GM18511 (cell line): ENCODE results near the gene DCBLD2.
"Not testable (repeated sequence)": the region's sequence is repeated elsewhere in the genome, so short reads cannot be mapped to it uniquely, and the experiment has no call there.

Experiments used
- ATAC-seq: cut with Tn5 transposase; IDR thresholded peaks from one replicate; pipeline ENCODE4 v1.9.1; 2021; ENCODE audit warnings: mild to moderate bottlenecking, moderate library complexity; ENCODE audit not compliant: unreplicated experiment

DCBLD2 gene

DNA sequence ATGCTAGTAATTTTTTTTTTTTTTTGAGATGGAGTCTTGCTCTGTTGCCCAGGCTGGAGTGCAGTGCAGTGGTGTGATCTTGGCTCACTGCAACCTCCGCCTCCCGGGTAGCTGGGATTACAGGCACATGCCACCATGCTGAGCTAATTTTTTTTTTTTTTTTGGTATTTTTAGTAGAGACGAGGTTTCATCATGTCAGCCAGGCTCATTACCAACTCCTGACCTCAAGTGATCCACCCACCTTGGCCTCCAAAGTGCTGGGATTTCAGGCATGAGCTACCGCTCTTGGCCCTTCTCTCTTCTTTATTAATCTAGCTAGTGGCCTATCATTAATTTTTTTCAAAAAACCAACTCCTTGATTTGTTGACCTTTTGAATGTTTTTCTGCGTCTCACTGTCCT lies 70.4 kb downstream of the DCBLD2 start:
- not testable (repeated sequence) for ATAC-seq

- ATAC-seq, result no peak
These were observed 72.2 kb downstream of the DCBLD2 start for GRCh38 chr3:98829246-98829832.

DNA sequence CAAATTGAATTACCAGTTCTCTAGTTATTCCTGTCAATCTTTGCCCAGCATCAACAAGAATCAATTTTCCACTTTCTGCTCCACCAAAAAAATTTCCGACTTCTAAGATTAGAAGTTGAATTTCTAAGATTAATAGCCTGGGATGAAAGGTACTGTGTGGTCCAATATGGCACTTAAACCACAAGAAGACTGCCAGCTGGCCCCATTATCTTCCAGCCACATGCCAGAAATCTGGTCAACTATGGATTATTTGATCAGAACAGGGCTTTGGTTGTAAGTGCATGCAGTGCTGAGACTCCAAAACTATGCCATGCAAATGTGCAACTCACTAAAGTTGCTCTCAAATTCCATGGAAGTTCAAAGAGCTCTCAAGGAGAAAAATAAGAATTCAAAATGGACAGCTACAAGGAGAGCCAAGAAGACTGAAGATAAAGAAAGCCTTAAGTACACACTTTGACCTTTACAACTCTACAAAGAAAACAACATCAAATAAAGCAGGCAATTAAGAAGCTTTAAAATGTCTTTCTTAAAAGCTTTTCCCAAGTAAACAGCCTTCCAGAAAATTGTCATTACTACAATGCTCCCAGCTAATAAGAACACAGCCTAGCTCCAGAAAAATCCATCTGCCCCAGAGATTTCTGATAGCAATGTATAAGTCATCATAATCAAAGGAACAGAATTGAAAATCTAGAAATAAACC lies 74.1 kb downstream of the DCBLD2 start:
- no peak for ATAC-seq

DNA sequence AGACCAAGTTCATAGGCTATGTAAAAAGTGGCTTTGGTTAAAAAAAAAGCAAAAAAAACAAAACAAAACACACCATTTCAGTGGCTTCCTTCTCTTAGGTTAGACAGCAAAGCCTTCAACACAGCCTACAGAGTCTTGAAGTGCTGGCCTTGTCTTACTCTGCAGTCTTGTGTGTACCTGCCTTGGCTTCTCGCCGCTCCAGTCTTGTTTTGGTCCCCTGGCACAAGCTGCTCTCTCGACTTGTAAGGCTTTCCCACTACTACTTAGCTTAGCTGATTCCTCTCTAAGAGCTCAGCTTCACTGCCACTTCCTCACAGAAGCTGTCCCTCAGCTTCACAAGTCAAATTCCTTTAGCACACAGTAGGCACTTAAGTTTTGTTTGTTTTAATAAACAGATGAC lies 75.4 kb downstream of the DCBLD2 start:
- ATAC-seq, result no peak

DNA sequence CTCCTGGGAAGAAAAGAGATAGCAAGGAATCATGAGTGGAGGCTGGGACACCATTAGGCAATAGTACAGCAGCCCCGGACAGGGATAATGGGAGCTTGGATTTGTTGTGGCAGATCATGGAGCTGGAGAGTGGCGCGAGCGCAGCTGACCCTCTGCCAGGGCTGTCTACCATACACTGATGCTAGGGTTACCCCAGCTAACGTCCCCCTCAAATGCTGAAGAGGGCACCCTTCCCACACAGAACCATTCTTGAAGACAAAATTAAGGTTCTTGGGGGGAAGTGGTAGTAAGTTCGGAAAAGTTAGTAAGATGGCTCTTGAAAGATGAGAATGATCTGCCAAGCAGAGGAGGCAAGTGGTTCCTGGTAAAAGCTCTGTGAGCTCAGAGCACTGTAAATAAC lies 77.2 kb downstream of the DCBLD2 start:
- no peak for ATAC-seq

GRCh38 chr3:98823791-98824190 lies 77.7 kb downstream of the DCBLD2 start:
- ATAC-seq, result no peak

DNA sequence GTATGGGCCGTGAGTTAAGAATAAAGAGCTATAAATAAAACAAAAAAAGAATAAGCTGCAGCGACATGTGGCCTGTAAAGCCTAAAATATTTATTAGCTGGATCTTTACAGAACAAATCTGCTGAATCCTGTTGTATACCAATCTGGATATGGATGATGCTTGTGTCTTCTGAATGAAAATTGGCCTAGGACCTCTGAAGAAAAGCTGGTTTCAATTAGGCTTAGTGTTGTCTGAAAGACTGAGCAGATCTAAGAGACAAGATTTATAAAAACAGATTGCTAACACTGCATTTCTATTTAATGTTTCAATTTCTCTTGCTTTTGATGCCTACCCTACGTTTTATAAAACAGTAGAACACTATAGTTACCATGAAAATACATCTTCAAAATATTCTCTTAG lies 80.4 kb downstream of the DCBLD2 start:
- no peak for ATAC-seq

DNA sequence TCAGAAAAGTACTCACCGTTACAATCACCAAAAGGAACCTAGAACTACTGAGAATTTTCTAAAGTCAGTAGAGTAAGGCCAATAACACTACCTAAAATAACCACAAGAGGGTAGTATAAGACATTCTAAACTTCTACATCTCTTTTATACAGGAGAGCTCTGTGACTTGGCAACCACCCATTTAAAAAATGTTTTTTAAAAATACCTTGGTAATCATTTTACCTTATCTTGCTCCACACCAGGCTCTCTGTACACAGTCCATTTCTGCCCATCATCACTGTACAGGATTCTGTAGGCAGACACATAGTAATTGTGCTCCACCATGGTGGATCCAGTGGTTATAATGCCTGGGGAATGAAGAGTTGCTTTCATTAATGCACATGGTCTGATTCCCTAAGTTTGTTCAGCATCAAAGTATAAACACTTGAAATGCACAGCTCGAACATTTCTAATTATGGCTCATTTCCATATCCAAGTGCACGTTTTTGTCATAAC lies 83.9 kb downstream of the DCBLD2 start:
- peak; percentile 90 for ATAC-seq

GRCh38 chr3:98814817-98815420 lies 86.6 kb downstream of the DCBLD2 start:
- ATAC-seq, result no peak

- peak; percentile 56 for ATAC-seq
These were observed 88.6 kb downstream of the DCBLD2 start for GRCh38 chr3:98812851-98813374.

- no peak for ATAC-seq
These were observed 90.4 kb downstream of the DCBLD2 start for GRCh38 chr3:98811048-98811447.

DNA sequence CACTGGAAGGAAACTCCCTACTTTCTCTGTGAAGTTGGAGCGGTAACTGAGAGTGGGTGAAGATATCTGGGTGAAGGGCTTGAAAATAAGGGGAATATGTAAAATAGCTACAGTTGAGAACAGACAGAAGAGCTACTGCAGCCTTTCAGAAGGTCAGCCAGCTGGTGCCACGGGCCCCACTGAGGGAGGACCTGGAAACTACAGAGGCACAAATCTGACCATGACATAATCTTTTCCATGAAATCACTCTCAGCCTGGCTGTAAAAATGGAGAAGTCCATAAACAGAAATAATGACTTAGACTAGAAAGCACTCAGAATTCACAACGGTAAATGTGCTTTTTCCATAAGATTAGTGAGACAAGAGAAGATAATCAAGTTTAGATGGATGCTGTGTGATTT lies 91.9 kb downstream of the DCBLD2 start:
- ATAC-seq, result no peak

DNA sequence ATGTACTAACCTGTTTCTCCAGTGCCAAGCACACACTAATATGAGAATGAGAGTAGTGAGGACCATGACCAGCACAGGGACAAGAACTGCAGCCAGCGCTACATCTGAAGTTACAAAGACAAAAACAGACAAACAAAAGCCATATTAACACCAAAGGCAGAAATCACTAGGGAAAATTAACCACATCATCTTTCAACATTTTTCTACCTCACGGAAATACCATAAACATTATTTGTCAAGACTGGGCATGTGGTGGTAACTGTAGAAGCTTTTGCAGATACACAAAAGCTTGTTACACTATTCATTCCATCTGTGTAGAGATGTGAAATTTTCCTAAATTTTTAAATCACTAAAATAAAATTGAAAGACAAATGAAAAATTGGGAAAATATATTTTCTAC lies 93.4 kb downstream of the DCBLD2 start:
- no peak for ATAC-seq

DNA sequence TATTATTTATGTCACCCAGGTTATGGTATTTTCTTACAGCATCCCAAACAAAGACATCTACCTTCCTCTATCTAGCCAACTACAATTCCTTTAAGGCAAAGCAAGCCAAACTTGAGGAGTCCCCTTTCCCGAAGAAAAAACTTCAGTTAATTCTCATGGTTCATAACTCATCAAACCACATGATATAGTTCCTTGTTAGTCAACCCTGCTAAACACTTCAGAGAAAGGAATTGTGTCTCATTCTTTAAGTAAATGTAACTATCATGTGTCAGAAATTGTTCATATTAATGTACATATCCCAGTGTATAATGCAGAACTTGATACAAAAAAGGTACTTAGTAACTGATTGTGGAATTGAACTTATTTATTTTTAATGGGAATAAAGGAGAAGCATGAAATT lies 93.9 kb downstream of the DCBLD2 start:
- ATAC-seq, result no peak

DNA sequence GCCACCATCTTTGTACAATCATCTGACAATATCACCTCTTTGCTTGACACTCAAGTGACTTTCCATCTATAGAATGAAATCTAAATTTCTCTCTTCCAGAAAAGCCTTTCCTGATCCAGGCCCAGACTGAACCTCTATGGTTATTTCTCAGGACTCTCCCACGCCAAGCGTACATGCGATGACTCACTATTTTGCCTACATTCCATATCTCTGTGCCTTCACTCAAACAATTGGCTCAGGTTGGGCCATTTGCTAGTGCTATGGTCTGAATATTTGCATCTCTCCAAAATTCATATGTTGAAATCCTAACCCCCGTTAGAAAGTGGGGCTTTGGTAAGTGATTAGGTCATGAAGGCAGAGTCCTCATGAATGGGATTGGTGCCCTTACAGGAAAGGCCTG lies 94.5 kb downstream of the DCBLD2 start:
- ATAC-seq, result no peak

- no peak for ATAC-seq
These were observed 95.0 kb downstream of the DCBLD2 start for GRCh38 chr3:98806521-98806920.

DNA sequence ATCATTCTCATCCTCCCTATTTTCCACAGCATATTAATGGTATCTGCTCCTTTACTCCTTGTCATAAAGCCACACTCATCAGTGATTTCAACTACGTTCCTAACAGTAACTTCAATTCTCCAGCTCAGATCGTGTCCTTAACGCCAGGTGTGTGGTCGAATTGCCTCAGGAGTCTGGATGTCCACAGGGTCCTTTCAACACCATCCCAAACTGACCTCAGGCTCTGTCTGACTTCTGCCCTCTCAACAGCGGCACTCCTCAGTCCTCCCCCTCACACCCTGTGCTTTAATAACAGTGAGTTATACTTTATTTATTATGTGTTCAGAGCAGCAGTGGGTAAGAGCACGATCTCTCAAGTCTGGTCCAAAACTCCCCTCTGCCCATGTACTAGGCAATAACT lies 95.9 kb downstream of the DCBLD2 start:
- ATAC-seq, result no peak

DNA sequence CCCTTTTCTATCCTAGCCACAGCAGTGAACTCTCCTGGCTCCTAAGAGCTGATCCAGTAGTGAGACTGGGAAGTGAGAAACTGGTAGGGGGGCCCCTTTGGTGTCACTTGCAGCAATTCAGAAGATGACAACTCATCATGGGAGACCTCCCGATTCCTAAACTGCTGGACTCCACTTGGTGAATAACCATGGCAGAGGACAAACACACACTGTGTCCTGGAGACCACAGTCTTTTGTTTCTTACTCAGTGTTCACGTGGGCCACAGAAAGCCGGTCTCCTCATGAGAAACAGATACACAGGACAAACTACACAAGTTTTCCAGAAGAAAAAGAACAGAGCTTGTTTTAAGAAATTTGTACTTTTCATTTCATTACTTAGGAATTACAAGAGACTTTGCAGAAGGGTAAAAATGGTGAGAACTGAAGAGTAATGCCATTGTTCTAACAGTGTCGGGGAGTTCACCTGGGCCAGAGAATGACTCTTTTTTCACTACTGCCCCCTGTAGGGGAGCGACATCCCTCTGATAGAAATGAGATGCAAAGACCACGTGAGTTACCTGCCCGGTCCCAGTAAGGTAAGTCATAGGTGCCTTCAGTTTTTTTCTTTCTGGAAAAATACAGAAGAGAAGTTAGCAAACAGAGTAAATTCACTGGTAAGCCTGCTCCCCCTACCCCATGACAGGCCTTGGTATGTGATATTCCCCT lies 100.3 kb downstream of the DCBLD2 start:
- no peak for ATAC-seq

DNA sequence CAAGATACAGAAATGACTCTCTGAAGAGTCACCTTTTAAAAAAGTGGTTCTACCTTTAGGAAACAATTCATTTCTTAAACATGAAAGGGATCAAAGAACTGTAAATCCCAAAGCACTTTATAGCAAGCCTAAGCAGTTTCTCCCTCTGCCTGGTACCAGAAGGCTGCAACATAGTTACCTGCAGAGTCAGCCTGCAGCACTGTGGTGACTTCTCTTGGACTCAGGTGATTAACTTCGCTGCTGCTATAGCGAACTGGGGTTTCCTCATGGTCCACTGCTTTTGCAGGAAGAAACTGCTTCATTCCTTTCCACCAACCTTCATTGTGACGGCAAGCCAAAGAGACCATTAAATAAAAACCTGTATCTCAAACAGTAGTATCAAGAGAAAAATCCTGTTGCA lies 101.1 kb downstream of the DCBLD2 start:
- no peak for ATAC-seq

GRCh38 chr3:98799479-98799878 lies 102.0 kb downstream of the DCBLD2 start:
- no peak for ATAC-seq

DNA sequence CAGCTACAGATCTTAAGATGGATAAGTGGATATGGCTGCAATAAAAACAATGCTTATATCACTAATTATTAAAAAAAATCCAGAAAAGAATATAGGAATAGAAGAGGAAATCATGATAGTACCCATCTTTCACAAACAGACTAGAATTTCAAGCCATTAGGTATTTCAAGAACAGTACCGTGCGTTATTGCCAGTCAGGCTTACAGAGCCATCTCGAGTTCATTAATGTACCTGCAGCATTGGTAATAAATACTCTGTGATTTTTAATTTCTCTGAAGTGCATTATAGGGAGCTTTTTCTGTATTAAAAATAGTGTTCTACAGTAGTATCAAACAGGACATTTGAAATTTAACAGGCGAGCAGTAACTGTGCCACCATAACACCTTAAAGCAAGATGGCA lies 102.7 kb downstream of the DCBLD2 start:
- no peak for ATAC-seq
